Activated CD4-positive, alpha-beta T cell treated with anti-CD3 and anti-CD28 coated beads, Interleukin-2, amount 50 U/mL, for 4 hours (primary cell): Measurements from ENCODE around the gene ERC2.

ENCODE experiments used
- DNase-seq, 2 experiments: peaks; one replicate each; pipeline ENCODE4 v3.0.0-alpha.2; 2020

Gene ERC2

DNA sequence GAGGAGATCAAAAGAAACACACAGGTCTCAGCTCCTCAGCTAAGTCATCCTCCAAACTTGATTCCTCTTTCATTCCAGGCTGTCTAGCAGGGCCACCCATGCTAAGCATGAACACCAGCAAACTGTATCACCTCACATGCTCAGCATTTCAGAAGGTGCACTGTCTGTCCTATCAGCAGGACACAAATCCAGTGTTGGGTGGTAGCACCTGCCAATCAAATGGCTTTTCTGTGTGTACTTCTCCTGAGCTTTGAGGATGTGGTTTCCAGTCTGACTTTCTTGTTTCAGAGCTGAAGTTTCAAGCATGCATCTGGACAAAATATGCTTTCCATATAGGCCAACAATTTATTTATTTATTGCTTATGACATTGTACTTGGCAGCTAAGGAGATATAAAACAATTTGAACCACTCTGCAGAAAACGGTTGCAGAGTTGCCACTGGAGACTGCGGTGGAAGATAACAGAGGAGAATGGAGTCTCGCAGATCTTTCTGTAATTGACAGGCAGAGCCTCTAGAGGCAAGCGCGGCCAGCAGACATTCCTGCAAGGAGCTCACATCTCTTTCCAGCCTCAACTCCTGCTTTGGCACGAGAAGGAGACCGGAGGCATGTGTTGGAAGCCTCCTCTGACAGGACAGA lies 814.0 kb downstream of the ERC2 start:
- DNase-seq: no peak

DNA sequence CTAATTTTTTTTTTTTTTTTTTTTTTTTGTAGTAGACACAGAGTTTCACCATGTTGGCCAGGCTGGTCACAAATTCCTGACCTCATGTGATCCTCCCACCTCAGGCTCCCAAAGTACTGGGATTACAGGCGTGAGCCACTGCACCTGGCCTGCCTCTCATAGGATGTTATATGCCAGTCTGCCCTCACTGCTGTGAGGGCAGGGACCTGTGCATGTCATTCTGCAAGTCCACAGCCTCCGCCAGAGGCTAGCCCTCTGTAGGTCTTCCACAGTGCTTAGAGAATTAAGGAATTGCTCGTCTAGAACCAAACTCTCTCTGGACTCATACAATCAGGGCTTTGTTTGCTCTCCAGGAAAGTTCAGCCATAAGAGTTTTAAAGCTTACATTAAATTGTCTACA lies 817.3 kb downstream of the ERC2 start:
- no peak for DNase-seq

DNA sequence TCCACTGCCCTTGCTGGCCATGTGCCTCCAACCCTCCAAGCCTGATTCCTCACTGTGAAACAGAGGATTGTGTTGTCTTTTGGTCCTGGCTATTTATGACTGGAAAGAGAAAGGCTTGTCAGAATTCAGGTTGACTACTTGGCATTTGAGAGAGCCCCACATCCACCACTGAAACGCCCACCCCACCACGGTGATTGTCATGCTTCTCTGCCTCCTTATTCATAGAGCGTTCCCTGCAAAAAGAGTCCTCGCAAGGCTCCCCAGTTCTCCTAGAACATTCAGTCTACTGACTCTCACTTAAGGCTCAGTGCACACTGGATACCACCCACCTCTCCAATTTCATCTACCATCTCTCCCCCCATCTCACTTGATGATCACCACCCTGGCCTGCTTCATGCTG lies 818.3 kb downstream of the ERC2 start:
- no peak for DNase-seq

DNA sequence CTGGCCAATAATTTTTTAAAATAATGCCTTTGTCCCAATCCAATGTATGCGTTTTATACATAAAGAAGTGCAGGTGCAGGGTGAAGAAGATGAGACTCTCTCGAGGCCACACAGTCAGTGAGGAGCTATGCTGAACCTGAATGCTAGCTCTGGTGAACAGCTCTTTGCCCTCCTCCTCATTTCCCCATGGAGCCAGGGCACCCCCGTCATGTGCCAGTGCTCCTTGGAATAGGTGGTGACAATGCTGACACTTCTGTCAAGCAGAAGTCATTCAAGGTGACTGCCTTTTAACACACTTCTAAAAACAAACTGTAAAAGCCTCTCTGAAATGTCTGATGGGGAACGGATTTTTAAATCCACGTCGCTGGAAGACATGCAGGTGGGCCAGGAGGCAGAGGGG lies 818.7 kb downstream of the ERC2 start:
- no peak for DNase-seq

DNA sequence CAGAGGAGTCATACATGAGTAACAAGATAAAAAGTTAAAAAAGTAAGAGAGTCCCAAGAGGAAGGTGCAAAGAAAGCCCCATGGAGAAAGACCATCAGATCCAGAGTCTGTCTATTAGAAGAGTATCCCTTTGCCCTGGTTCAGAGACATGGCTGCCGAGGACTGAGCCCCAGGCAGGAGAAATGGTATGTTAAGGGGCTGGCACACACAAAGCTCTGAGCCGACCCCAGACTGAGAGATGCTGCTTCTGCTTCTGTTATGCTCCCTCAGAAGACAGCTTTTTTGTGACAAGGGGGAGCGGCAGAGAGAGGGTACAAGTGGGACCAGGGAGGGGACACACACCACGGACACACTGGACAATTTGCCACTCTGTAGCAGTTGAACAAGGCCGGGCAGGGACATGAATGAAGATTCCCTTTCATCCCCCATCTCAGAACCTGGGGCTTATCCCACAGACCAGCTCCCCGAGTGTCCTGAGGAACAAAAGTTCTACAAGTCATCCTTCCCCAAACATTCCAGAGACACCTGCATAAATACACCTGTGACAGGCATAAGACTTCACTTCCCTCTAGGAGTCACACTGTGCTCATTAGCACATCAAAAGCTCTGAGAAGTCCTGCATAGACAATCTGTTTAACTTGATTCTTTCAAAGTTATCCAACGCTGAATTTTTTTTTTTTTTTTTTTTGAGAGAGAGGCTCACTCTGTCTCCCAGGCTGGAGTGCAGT lies 819.5 kb downstream of the ERC2 start:
- DNase-seq: no peak

DNA sequence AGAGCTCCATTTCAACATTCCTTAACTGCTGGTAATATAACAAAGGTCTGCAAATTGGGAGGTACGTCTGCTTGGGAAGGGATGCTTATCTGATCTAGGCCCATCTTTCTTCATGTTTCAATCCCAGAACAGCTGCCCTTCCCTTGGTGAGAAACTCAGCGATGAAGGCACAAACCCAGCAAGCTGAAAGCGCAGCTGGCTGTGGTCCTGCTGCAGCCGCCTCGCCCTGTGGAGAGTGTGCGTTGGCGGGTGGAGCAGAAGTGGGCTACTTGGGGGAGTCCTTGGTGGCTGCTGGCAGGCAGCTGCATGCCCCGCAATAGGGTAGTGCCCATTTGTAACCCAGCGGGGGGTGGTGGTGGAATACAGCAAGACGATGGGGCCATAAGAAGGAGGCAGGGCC lies 820.6 kb downstream of the ERC2 start:
- no peak for DNase-seq

DNA sequence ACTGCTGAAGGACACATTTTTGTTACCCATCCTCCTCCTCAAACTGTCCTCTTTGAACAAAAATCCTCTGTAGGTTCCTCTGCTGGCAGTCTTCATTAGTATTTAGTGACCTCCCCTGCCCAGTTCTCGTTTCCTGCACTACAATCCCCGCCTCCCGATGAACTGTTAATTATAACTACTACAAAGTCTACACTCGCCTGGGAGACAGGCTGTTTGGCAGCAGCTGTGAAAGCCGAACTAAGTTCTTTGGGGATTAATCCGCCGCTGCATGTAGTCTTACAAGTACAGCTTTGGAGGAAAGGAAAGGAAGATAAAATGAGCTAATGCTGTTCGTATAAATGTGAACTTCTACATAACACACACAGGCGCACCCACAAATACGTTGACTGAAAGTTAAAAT lies 821.2 kb downstream of the ERC2 start:
- DNase-seq: no peak

DNA sequence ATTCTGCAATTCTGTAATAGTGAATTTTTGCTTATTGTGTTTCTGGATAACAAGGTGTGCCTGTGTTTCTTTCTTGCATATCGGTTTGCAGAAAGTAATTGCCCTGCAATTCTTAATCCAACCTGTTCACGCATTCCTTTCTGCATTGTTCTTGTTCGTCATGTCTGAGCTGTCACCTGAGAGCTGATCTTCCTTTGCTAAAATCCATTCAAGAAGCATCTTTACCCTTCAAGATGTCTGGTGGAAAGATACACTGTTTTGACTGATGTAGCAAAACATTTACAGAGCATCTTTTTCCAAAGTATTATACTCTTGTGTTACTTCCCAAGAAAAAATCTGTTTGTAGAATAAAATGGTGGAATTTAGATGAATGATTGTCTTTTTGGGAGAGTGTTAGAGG lies 822.1 kb downstream of the ERC2 start:
- no peak for DNase-seq

DNA sequence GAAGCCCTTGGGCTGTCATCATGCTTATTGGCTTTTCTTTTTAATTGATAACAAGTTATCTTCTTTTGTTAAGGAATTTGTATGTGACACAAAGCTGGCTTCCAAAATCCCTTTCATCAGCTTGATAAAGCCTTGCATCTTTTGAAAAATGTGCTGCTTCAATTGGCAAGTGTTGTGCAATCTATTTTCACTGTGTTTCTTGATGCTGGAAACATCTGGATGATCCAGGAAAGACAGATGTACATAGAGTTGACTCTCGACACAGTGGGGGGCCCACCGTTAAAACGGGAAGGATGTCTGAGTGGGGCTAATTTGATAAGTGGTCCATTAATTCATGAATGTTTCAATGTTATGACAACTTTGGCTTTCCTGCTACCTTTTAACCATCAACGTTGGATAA lies 822.8 kb downstream of the ERC2 start:
- DNase-seq: no peak

DNA sequence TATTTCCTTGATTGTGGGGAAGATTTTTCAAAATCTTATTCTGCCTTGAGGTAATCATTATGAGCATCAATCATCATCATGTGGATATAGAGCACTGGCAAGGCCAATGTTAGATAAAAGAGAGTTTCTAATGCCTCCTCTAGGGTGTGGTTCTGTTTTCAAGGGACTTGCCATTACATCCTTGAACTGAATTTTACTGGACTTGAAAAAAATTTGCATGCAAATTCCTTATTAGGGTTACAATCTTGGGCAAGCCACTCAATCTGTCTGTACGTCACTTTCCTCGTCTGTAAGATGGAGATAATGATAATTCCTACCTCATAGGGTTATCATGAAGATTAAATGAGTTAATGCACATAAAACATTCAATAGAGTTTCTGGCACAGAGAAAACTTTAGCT lies 825.0 kb downstream of the ERC2 start:
- DNase-seq: no peak

DNA sequence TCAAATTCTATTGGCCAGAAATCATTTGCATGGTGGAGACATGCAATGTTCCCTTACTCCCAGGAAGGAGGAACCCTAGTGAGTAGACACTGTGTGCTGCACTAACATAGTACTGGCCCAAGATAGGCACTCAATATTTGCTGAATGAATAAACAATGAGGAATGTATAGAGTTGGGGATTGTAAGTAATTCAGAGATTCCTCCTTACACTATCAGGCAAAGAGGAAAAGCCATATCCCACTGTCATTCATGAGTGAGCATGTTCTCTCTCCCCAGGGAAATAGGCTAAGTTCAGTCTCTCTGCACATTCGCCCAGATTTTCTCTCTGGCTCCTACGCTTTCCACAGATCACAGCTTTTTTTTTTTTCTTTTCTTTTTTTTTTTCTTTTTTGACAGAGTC lies 826.3 kb downstream of the ERC2 start:
- DNase-seq: no peak

DNA sequence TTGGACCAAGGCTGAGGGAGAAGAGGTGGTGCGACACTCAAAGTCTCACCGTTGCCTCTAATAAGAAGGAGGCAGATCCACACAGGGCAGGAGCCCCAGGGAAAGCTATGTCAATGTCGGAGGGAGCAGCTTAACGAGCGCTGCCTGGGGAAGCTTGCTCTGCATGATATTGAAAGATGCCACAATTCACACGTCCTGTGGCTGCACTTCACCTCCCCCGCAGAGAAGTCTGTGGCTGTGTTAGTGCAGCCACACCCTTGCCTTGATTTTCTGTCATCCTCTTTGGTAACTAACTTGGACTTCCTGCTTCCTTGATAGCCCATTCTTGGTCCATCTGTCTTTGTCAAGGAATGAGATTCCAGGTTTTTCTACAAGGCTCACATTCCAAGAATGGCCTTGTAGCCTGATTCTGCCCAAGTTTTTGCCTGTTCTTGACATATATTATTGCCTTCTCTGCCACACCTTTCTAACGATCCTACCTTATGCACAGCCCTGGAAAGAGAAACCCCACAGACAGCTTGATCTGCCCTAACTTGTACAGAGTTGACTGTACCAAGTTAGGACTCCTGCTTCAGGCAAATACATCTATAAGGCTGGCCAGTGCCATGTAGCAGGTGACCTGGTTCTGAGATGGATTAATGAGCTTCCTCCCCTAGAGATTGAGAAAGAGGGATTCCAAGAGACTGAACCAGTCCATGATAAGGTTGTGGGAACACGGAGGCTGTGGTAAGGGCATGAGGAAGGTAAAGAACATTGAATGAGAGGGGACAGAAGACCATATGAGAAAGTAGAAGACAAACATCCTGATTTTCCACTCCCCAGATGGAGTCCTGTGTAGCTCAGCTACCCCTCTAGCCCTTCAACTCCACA lies 828.1 kb downstream of the ERC2 start:
- DNase-seq: no peak

DNA sequence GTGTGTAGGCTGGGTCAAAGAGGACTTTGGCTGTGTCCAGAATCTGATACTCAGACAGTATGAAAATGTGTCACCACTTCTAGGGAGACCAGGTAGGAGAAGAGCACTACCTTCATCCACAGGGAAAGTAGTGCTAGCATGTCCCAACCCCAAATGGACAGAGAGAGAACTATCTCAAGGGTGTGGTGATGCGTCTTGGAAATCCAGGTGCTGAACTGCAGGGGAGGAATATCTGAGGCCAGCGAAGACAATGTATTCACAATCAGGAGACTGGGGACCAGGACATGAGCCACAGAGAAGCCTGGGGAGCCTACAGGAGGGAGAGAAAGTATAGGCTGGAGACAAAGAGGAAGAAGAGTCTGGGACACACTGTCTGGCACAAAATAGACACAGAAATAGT lies 829.1 kb downstream of the ERC2 start:
- no peak for DNase-seq

DNA sequence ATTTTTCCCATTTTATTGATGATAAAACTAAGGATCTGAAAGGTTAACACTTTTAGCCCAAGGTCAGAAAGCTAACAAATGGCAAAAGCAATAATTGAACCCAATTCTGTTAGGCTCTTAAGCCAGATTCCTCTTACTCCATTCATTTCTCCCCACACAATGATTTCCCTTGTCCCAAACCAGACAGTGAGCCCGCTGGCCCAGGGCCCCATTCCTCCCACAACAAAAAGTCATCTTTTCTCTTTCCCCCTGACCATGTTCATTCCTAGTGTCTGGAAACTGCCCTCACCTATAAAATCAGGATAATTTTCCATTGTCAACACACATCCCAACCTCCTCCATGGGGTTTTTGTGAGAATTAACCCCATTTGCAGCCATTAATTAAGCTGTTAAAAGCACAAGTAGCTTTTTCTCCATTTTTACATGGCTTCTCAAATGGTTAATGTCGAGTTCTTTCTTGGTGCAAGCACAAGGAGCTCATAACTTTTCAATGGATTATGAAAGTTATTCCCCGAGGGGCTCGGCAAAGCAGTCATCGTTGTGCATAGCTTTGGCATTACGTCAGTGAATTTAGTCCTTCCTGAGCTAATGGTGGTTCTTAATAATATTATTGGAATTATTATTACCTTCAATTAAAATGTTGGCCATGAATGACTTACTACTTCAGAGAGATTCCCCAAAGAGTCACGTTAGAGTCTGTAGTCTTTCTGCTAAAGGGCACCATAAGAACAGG lies 830.2 kb downstream of the ERC2 start:
- DNase-seq: no peak

DNA sequence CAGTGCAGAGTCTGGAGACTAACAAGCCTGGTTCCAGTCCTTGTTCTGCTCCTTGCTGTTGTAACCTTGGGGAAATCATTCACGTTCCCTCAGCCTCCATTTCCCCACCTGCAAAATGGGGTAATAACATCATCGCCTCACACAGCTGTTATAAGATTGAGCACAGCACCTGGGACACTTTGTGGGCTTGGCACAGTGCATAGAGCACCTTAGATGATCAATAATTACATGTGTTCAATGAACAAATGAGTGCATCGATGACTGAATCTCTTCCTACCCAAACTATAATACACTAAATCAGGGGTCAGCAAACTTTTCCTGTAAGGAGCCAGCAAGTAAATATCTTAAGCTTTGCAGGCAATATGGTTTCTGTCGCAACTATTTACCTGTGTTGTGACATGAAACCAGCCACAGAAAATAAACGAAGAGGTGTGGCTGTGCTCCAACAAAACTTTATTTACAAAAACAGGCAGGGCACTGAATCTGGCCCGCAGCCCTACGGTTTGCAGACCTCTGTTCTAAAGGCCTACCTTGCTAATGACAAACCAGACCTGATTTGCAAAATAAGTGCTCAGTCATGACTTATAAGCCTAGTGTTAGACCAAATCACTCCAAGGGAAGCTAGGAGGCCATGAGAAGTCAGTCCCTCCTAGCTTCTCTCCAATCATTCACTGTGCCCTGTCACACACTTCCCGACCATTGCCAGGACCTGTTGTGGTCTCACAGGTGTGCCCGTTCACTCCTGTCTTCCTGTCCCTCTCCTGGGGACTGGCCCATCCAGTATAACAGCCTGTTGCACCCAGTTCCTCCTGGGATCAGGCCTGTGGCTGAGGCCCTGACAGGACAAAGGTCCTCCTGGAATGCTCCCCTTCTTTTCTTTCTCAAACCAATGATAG lies 831.7 kb downstream of the ERC2 start:
- DNase-seq: no peak

DNA sequence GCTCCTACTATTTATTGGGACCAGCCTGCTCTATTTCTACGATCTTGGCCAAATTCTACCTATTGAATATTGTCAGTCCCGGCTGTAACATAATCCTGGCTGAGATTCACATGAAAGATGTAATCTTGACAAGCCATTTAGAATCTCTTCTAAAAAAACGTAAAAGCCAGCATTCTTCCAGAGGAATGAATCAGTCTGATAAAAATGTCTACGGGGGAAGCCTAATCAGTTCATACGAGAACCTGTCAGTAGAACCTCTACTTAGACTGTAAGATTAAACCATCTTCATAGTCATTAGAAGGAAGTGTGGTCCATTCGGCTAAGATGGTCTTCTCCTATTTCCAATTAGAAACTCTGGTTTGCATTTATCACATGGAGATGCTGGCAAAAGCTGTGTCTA lies 833.9 kb downstream of the ERC2 start:
- no peak for DNase-seq

DNA sequence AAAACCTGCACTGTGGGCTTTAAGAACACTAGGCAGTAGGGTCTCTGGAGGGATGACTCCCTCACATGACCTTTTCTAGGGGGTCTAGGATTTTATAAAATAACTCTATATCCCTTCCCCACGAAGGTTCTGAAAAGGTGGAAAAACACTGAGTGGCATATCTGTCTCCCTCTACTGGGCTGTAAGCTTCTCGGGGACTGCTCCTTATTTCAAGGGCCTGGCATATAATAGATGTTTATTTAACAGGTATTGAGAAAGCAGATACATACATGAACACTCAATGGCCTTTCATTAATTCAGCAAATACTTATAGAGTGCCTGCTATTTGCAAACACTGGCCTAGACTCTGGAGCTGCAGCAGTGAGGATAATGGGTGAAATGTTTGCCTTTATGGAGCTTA lies 834.9 kb downstream of the ERC2 start:
- no peak for DNase-seq

DNA sequence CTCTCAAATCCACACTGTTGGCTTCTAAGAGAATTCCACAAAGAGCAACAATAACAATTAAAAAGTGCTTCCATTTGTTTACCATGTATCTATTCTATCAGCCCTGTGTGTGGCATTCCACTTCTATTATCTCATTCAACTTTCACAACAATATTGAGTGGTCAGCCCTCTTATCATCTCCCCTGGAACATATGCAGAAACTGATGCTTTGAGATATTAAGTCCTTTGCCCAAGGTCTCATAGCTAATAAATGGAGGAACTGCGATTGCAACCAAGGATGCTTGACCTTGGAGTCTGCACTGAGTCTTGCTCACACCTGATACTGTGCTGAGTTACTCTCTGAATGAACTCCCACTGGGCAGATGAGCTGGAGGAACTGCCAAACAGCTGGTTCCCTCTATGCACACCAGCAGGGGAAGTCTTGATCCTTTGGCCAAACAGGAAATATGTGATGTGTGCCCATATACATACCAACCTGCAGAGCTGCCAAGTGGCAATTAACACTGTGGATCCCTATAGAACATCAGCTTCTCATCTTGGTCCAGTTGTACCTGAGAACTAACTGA lies 836.4 kb downstream of the ERC2 start:
- no peak for DNase-seq

DNA sequence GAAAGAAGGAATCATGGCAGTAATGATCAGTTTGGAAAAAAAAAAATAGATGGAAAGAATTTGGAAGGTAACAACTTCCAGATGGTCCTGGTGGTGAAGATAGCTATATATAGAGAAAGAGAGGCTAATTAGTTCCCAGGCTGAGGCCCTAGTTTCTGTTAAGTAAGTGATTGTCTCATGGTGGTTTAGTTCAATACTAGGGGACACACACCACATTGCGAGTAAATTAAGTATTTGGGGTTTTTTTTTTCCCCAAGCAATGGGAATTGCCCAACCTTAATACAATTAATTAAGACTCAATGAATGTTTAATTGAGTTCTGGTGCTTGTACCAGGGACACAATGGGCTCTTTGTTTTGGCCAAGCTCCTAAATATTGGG lies 837.4 kb downstream of the ERC2 start:
- DNase-seq: no peak

DNA sequence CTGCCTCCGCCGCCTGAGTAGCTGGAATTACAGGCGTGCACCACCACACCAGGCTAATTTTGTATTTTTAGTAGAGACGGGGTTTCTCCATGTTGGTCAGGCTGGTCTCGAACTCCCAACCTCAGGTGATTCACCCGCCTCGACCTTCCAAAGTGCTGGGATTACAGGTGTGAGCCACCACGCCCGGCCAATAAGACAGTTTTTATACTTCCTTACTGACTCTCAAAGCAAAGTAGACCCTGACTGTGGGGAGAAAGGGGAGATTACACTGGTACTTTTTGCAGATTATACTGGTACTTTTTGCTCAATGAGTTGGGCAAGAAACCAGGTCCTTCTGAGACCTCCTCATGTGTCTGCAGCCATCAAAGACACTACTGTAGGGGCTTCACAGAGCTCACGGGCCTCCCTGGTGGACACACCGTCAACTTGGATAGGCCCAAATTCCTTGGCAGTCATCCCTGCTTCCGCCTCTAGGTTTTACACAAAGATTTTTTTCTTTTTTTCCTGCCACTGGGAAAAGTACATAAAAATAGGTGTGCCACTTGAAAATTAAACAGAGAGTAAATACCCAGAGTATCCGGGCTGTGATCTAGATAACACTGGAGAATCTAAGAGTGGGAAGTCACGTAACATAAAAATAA lies 837.9 kb downstream of the ERC2 start:
- no peak for DNase-seq

DNA sequence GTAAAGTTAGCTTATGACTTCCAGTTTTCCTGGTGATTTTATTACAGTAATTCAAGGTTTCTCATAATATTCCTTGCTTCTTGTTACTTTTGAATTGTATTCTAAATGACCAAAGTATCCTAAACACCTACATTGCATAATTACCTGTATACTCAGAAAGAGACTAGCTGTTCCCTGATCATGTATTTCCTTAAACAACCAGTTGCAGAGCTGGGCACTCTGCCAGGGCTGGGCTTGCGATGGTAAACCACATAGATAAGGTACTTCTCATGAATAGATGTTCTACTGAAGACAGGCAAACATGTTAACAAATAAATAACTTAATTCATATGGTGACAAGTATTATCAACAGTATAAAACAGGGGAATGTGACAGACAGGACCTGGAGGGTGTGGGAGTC lies 838.8 kb downstream of the ERC2 start:
- DNase-seq: no peak

DNA sequence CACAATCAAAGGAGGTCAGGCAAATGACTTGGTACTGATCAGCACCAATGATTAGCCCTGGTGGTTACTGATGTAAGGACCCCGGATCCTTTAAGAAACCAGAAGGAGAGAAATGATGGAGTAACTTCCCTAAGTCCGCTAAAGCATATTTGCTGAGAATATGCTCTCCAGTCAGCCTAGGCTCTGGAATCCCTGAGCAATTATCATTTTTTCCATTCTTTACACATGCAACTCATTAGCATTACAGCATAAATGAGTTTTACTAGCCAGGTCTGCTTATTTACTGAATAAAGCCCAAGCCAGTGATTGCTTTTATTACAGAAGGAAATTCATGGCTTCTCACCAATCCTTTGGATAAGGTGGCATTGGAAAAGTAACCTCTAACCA lies 842.0 kb downstream of the ERC2 start:
- DNase-seq: no peak
